Measurements from ENCODE around the gene ILF2.

- no peak for TF ChIP-seq EZH2 (IDR thresholded peaks at IDR 0.05; ENCODE audit: insufficient read depth, low read length)
- TF ChIP-seq CTCF (IDR thresholded peaks at IDR 0.05; ENCODE audit: insufficient read depth, low read depth, low read length) = no peak
These were observed 17.5 kb upstream of the ILF2 start for GRCh38 chr1:153688276-153688675.
